ENCODE results near the gene NCAM1.

Gene NCAM1

GRCh38 chr11:113192121-113192925, 231.1 kb downstream of the NCAM1 start:
- TF ChIP-seq EZH2phosphoT487 (IDR thresholded peaks at IDR 0.05; ENCODE audit: low read depth) = no peak
- TF ChIP-seq, protein P1, sequence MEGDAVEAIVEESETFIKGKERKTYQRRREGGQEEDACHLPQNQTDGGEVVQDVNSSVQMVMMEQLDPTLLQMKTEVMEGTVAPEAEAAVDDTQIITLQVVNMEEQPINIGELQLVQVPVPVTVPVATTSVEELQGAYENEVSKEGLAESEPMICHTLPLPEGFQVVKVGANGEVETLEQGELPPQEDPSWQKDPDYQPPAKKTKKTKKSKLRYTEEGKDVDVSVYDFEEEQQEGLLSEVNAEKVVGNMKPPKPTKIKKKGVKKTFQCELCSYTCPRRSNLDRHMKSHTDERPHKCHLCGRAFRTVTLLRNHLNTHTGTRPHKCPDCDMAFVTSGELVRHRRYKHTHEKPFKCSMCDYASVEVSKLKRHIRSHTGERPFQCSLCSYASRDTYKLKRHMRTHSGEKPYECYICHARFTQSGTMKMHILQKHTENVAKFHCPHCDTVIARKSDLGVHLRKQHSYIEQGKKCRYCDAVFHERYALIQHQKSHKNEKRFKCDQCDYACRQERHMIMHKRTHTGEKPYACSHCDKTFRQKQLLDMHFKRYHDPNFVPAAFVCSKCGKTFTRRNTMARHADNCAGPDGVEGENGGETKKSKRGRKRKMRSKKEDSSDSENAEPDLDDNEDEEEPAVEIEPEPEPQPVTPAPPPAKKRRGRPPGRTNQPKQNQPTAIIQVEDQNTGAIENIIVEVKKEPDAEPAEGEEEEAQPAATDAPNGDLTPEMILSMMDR (IDR thresholded peaks at IDR 0.05; ENCODE audit: low read depth, low read length) = no peak
- no peaks in the 10 kb centered on the region for H3K9me3 ChIP-seq (ENCODE audit: insufficient read depth, low read length)
- no peak overlapping the region for H3K4me2 ChIP-seq (ENCODE audit: low read length)
- no peaks in the 10 kb centered on the region for H4K20me1 ChIP-seq (ENCODE audit: insufficient read depth, low read length)
- H3K4me1 ChIP-seq (ENCODE audit: low read length) = no peaks in the 10 kb centered on the region
- H3K9ac ChIP-seq (ENCODE audit: low read length) = no peak overlapping the region
- peaks cover 6% of the 10 kb centered on the region; the same call in 1 of the 2 replicates for H3K27me3 ChIP-seq (ENCODE audit: low read depth, low read length)
- H3K27ac ChIP-seq (ENCODE audit: low read length) = no peak overlapping the region
- no peak overlapping the region for H3K4me3 ChIP-seq (ENCODE audit: low read length)
- no peak overlapping the region for H2AFZ ChIP-seq (ENCODE audit: low read depth, low read length)
- no peaks in the 10 kb centered on the region for H3K79me2 ChIP-seq (ENCODE audit: low read length)
- no peaks in the 10 kb centered on the region for H3K36me3 ChIP-seq (replicated peaks; ENCODE audit: low read depth, low read length)

DNA sequence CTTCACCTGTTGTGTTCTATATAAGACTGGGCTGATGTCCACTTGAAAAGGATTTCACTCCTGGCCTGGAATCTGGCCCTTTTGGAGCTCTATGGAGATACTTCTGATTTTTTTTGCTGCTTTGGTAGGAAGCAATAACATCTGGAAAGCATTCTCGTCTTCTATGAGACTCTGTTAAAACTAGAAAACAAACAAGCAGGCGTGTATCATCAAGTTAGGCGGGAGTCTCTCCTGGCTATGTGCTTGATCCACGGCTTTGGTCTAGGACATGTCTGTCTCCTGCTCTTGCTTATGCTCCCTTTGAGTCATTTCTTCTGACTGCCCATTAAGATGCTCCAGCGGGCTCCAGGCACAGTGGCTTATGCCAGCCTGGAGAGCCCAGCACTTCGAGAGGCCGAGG, 231.8 kb downstream of the NCAM1 start:
- no peak overlapping the region for H3K4me3 ChIP-seq (ENCODE audit: low read length)
- TF ChIP-seq, protein P1 (IDR thresholded peaks at IDR 0.05; ENCODE audit: low read depth, low read length) = no peak
- TF ChIP-seq EZH2phosphoT487 (IDR thresholded peaks at IDR 0.05; ENCODE audit: low read depth) = no peak
- no peaks in the 10 kb centered on the region for H3K9me3 ChIP-seq (ENCODE audit: insufficient read depth, low read length)
- H3K9ac ChIP-seq (ENCODE audit: low read length) = no peak overlapping the region
- no peaks in the 10 kb centered on the region for H4K20me1 ChIP-seq (ENCODE audit: insufficient read depth, low read length)
- H3K27ac ChIP-seq (ENCODE audit: low read length) = no peak overlapping the region
- no peaks in the 10 kb centered on the region for H3K36me3 ChIP-seq (replicated peaks; ENCODE audit: low read depth, low read length)
- H3K4me1 ChIP-seq (ENCODE audit: low read length) = no peaks in the 10 kb centered on the region
- H3K4me2 ChIP-seq (ENCODE audit: low read length) = no peak overlapping the region
- H3K27me3 ChIP-seq (ENCODE audit: low read depth, low read length) = peaks cover 6% of the 10 kb centered on the region; the same call in 1 of the 2 replicates
- H2AFZ ChIP-seq (ENCODE audit: low read depth, low read length) = no peak overlapping the region
- H3K79me2 ChIP-seq (ENCODE audit: low read length) = no peaks in the 10 kb centered on the region

DNA sequence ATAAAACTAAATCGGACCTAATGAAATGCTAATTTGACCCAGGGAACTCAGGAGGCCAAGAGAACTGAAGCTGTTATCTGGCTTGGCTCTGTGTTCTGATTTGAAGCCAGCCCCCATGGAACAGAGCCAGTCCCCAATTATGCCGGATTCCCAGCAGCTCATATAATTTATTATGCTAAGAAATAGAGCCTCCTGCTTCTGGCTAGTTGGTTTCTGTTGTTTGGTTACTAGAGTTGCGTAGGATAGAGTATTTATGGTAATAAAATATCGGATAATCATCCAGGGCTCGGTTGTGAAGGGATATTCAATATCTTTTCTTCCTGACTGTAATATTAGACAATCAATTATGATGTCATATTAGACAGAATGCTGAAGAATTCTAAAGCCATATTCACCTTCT, 232.7 kb downstream of the NCAM1 start:
- Histone ChIP-seq H3K4me3 (ENCODE audit: low read length) (no peak overlapping the region), H2AFZ (ENCODE audit: low read depth, low read length) (no peak overlapping the region), H3K79me2 (ENCODE audit: low read length) (no peaks in the 10 kb centered on the region), H4K20me1 (ENCODE audit: insufficient read depth, low read length) (no peaks in the 10 kb centered on the region), H3K4me1 (ENCODE audit: low read length) (no peaks in the 10 kb centered on the region), H3K27ac (ENCODE audit: low read length) (no peak overlapping the region), H3K9ac (ENCODE audit: low read length) (no peak overlapping the region), H3K4me2 (ENCODE audit: low read length) (no peak overlapping the region), H3K27me3 (ENCODE audit: low read depth, low read length) (peaks cover 6% of the 10 kb centered on the region; the same call in 1 of the 2 replicates), H3K9me3 (ENCODE audit: insufficient read depth, low read length) (no peaks in the 10 kb centered on the region), H3K36me3 (replicated peaks; ENCODE audit: low read depth, low read length) (no peaks in the 10 kb centered on the region)
- TF ChIP-seq, protein P1 (IDR thresholded peaks at IDR 0.05; ENCODE audit: low read depth, low read length) = no peak
- TF ChIP-seq EZH2phosphoT487 (IDR thresholded peaks at IDR 0.05; ENCODE audit: low read depth) = no peak

- no peaks in the 10 kb centered on the region for H3K4me1 ChIP-seq (ENCODE audit: low read length)
- no peak overlapping the region for H3K9ac ChIP-seq (ENCODE audit: low read length)
- no peak overlapping the region for H3K27ac ChIP-seq (ENCODE audit: low read length)
- H3K4me3 ChIP-seq (ENCODE audit: low read length) = no peak overlapping the region
- H3K4me2 ChIP-seq (ENCODE audit: low read length) = no peak overlapping the region
- H3K9me3 ChIP-seq (ENCODE audit: insufficient read depth, low read length) = no peaks in the 10 kb centered on the region
- H3K79me2 ChIP-seq (ENCODE audit: low read length) = no peaks in the 10 kb centered on the region
- TF ChIP-seq EZH2phosphoT487 (IDR thresholded peaks at IDR 0.05; ENCODE audit: low read depth) = no peak
- TF ChIP-seq, protein P1 (IDR thresholded peaks at IDR 0.05; ENCODE audit: low read depth, low read length) = no peak
- H3K27me3 ChIP-seq (ENCODE audit: low read depth, low read length) = peaks cover 16% of the 10 kb centered on the region; the same call in 1 of the 2 replicates
- H4K20me1 ChIP-seq (ENCODE audit: insufficient read depth, low read length) = no peaks in the 10 kb centered on the region
- H2AFZ ChIP-seq (ENCODE audit: low read depth, low read length) = no peak overlapping the region
- no peaks in the 10 kb centered on the region for H3K36me3 ChIP-seq (replicated peaks; ENCODE audit: low read depth, low read length)
Measured at GRCh38 chr11:113195728-113196127, 234.5 kb downstream of the NCAM1 start.
